HG02678 (cell line): ENCODE results near the gene CSNK1G3.

Experiments used
- ATAC-seq: cut with Tn5 transposase; IDR thresholded peaks from one replicate; pipeline ENCODE4 v1.9.1; 2021; ENCODE audit warnings: mild to moderate bottlenecking, moderate library complexity; ENCODE audit not compliant: unreplicated experiment

Gene CSNK1G3

GRCh38 chr5:123557907-123558306, 45.9 kb downstream of the CSNK1G3 start:
- no peak for ATAC-seq

- ATAC-seq, result no peak
These were observed 46.9 kb downstream of the CSNK1G3 start for GRCh38 chr5:123558762-123559433.

DNA sequence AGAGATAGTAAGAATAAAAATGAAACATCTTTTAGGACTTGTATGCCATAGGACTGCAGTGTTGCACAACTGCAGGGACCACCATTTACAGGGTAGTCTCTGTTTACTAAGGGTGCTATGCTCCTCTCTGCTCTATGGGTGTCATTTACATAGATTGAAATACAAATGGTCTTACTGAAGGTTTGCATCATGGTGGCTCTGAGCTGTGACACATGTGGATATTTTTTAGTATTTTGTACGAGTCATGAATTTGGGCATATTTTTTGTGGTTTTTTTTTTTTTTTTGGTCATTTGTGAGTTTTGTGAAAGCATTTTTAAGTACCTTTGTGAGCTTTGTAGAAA, 47.4 kb downstream of the CSNK1G3 start:
- no peak for ATAC-seq

DNA sequence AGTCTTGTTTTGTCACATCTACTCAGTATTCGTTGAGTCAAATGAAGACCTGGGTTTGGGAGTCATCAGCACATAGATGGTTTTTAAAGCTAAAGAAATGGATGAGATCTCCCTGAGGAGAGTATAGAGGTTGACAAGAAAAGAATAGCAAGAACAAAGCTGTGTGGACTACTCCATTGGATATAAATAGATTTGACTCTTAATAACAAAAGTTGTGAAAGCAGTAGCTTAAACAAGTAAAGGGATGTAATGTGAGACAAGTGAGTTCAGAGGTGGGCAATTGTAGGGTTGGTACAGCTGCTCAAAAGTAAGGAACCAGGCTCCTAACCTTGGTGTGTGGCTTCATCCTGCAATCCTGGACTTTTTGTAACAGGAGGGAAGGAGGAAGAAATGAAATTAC, 49.3 kb downstream of the CSNK1G3 start:
- no peak for ATAC-seq

GRCh38 chr5:123571927-123572326, 60.0 kb downstream of the CSNK1G3 start:
- peak; percentile 66 for ATAC-seq

GRCh38 chr5:123578390-123578789, 66.4 kb downstream of the CSNK1G3 start:
- no peak for ATAC-seq

DNA sequence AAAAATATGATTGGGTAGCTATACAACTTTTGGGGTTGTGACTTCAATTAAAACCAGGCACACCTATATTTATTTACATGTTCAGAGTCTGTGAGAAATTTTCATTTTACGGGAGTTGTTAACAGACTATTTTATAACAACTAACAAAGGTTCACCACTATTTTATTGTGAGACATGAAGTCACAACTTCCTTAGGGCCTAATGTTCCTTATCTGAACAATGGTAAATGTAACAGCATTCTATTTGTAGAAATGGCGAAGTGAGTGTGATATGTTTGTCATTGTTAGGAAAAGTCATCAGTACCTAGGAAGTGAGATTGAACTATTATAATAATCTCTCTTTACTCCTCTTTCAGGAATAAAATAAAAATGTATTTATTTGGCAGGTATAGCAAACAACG, 67.4 kb downstream of the CSNK1G3 start:
- ATAC-seq, result no peak

DNA sequence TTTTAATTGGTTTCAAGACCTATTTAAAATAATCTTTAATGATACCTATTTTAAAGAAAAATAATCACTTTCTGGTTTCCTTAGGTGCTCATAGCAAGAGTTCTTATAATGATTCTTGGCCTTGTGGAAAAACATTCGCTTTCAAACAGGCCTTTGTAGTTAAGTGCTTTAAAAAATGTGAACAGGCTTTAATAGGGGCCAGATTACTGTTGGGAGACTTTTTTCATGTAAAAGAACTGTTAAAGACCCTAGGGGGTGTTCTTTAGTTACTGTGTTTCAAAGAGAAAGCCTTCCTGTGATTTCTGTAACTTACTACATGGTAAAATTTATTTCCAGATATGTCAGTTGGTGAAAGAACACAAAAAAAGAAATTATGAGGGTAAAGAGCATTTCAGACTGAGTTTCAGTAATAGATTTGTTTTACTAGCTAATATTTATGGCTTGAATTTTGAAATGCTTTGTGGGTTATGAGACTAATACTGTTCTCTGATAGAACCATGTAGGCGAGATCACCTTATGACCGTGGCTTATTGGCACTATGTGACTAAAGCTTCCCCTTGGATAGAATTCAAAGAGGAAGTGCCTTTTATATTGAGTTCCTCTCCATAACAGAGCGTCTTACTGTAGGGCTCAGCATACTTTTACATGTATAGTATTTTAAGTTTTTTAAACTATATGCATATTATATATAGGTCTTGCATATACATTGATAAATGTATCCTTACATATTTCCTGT, 70.7 kb downstream of the CSNK1G3 start:
- no peak for ATAC-seq

- ATAC-seq, result no peak
These were observed 73.9 kb downstream of the CSNK1G3 start for GRCh38 chr5:123585871-123586270.

DNA sequence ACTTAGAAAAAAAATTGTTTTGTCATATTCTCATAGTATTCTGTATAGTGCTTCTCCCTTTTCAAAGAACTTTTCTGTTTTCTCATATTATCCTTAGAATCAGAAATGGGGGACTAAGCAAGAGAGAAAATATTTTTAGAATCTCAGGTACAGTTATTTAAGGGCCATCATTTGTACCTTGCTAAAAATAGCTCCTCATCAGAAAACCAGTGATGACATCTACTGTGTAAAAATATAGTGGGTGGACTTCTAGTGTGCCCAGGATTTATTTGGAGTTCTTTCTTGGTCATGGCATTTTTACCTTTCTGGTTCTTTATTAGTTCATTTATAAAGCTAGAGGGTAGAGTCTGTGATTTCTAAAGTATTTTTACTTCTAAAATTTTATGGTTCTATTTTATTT, 82.5 kb downstream of the CSNK1G3 start:
- ATAC-seq, result no peak

DNA sequence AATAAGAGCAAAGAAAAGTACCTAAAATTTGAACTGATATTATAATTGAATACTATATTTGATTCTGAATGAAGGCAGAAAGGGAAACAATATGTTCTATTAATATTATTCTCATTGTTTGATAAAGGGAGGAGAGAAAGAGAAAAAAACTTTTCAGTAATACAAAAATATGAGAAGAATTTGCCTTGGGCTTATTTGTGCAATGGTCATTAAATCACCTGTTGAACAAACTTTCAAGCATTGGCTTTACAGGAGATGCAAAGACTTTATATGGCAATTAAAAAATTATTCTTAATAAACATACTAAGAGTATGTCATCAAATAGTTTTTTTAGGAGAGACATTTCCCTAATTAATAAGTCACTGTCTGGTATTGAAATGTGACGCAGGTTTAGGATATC, 85.0 kb downstream of the CSNK1G3 start:
- no peak for ATAC-seq

- peak; percentile 57 for ATAC-seq
These were observed 86.2 kb downstream of the CSNK1G3 start for GRCh38 chr5:123598028-123598689.

GRCh38 chr5:123599171-123599570, 87.2 kb downstream of the CSNK1G3 start:
- no peak for ATAC-seq

DNA sequence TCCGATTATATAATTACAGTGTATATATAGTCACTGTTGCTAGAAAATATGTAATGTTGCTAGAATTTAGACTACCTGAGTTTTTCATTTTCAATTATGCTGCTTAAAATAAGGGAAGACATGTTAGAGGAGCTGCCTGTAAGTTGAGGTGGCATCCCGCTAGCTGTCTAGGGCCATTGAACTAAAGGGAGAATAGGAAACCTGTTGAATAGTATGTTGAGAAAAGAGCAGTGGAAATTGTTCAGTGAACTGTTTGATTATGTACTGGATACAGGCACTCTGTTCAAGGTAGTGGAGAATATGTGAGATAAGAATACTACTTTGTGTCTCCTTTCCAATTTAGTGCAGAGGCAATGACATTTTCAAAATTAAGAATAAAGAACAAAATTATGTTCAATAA, 89.6 kb downstream of the CSNK1G3 start:
- no peak for ATAC-seq

- peak; percentile 66 for ATAC-seq
These were observed 93.8 kb downstream of the CSNK1G3 start for GRCh38 chr5:123605822-123606221.

DNA sequence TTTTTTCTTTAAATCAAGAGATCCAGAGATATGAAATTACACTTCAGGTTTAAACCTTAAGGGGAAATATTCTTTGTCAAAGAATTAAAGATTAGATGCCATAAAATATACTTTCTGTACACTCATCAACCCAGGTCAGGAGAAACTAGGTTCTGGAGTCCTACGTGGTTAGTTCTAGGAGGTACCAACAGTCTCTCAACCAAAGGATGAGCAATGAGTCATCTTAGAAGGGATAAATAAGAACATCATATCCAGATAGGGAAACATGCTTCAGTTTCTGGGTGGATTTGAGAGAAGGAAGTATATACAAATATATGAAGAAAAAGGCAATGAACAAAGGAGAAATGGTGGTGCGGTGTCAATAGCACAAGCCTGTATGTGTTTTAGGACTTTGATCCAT, 98.2 kb downstream of the CSNK1G3 start:
- ATAC-seq, result no peak

GRCh38 chr5:123610665-123611405, 98.9 kb downstream of the CSNK1G3 start:
- ATAC-seq, result peak; percentile 70

DNA sequence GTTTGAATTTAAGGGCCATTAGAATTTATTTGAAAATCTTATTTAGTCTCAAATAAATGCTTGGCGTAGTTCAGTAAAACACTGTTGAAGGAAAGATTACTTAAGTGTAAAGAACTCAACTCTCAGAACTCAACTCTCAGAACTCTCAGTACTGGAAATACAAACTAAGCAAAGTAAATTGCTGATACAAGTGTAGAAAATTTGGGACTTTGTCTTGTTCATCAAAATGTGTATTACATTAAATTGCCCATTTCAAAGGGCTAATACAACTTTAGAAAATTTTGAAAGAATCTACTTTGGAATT, 99.4 kb downstream of the CSNK1G3 start:
- peak; percentile 15 for ATAC-seq

DNA sequence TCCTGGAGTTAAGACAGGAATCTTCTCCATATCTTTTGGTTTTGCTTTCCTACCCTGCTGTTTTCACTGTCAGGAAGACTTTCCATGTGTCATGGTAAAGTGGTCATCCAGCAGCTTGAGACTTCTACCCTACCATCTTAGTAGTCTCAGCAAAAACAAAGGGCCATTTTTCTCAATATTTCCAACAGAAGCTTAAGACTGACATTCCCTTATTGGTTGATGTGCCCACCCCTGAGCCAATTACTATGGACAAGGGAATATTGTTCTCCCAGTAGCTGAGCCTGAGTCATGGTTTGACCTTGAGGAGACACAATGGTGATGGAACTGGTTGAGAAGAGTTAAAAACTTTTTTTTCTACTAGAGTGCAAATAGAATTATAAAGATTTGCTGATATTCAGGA, 105.6 kb downstream of the CSNK1G3 start:
- no peak for ATAC-seq

- no peak for ATAC-seq
These were observed 114.1 kb downstream of the CSNK1G3 start for GRCh38 chr5:123626051-123626450.

GRCh38 chr5:123628860-123629544, 117.0 kb downstream of the CSNK1G3 start:
- ATAC-seq, result no peak
